GM18526 (cell line): ENCODE results near the gene SPINT4.

Experiments used
- POLR2A ChIP-seq: IDR thresholded peaks from 3 replicates; pipeline ENCODE4 v1.6.1; 2011; ENCODE audit not compliant: insufficient read length; ENCODE audit errors: extremely low read depth

Gene SPINT4

GRCh38 chr20:45722047-45722446, at the start of gene SPINT4:
Gene SPINT4, plus strand, starts transcription at chr20:45722347. Its CDS starts 21 bp downstream, at chr20:45722368.
- TF ChIP-seq POLR2A: no peak

GRCh38 chr20:45672765-45673164, 49.4 kb upstream of the SPINT4 start:
- TF ChIP-seq POLR2A: no peak

GRCh38 chr20:45679650-45680049, 42.5 kb upstream of the SPINT4 start:
- TF ChIP-seq POLR2A: no peak

GRCh38 chr20:45685896-45686295, 36.3 kb upstream of the SPINT4 start:
- TF ChIP-seq POLR2A: no peak

GRCh38 chr20:45695496-45695895, 26.7 kb upstream of the SPINT4 start:
- TF ChIP-seq POLR2A: no peak

- TF ChIP-seq POLR2A: no peak
These were observed 21.0 kb upstream of the SPINT4 start for GRCh38 chr20:45701104-45701503.

GRCh38 chr20:45701873-45702272, 20.3 kb upstream of the SPINT4 start, which contains the start of gene WFDC13:
Gene WFDC13, plus strand, starts transcription at chr20:45702038. Its CDS starts 86 bp downstream, at chr20:45702124.
- TF ChIP-seq POLR2A: no peak

GRCh38 chr20:45704969-45705637, 17.0 kb upstream of the SPINT4 start, which contains the start of gene WFDC10B:
Gene WFDC10B, minus strand, starts transcription at chr20:45705019. Its CDS starts 19,027 bp downstream, at chr20:45685992.
- TF ChIP-seq POLR2A: no peak

GRCh38 chr20:45725134-45725533, 3.0 kb downstream of the SPINT4 start:
- no peak for TF ChIP-seq POLR2A

GRCh38 chr20:45727044-45727443, 4.9 kb downstream of the SPINT4 start:
- TF ChIP-seq POLR2A: no peak

GRCh38 chr20:45732199-45732598, 10.1 kb downstream of the SPINT4 start:
- no peak for TF ChIP-seq POLR2A

GRCh38 chr20:45735552-45735951, 13.4 kb downstream of the SPINT4 start:
- TF ChIP-seq POLR2A: no peak

- no peak for TF ChIP-seq POLR2A
These were observed 13.8 kb downstream of the SPINT4 start for GRCh38 chr20:45735988-45736387.

- TF ChIP-seq POLR2A: no peak
These were observed 20.4 kb downstream of the SPINT4 start for GRCh38 chr20:45742596-45742995.

- no peak for TF ChIP-seq POLR2A
These were observed 22.9 kb downstream of the SPINT4 start for GRCh38 chr20:45745015-45745414.

GRCh38 chr20:45751721-45752120, 29.6 kb downstream of the SPINT4 start:
- no peak for TF ChIP-seq POLR2A

- TF ChIP-seq POLR2A: no peak
These were observed 30.6 kb downstream of the SPINT4 start for GRCh38 chr20:45752746-45753145.
